Esophagus muscularis mucosa (tissue), 4 donors: ENCODE data around the gene NFIB. TPM values are rescaled to one million over a fixed set of nuclear protein-coding genes. Genes with fewer than 3 reads are reported as not detected.

Source experiments
- DNase-seq: peaks from one replicate; pipeline ENCODE4 v3.0.0-alpha.2; 2017; ENCODE audit errors: extremely low spot score
- H3K27ac ChIP-seq, 4 donors: fragments of 200-600 bp; sonication (generic); replicated peaks in 1 of 4; 1 replicate in 3 of 4; 2 replicates in 1 of 4; pipeline ENCODE4 v1.5.1; 2016 to 2019; ENCODE audit warnings: mild to moderate bottlenecking in 1 of 4
- H3K27me3 ChIP-seq, 4 donors: fragments of 200-600 bp; sonication (generic); one replicate each; pipeline versions ENCODE4 v1.5.1 to v1.6.0; 2016 to 2019
- H3K36me3 ChIP-seq, 4 donors: fragments of 200-600 bp; sonication (generic); one replicate each; pipeline ENCODE4 v1.5.1; 2016 to 2019
- H3K4me1 ChIP-seq, 4 donors: fragments of 200-600 bp; sonication (generic); one replicate each; pipeline ENCODE4 v1.5.1; 2016 to 2019
- H3K4me3 ChIP-seq, 4 donors: fragments of 200-600 bp; sonication (generic); 1 replicate in 2 of 4; 2 replicates in 2 of 4; pipeline ENCODE4 v1.5.1; 2016 to 2019; ENCODE audit warnings: mild to moderate bottlenecking in 4 of 4, moderate library complexity in 1 of 4
- H3K9me3 ChIP-seq, 4 donors: fragments of 200-600 bp; sonication (generic); 1 replicate in 3 of 4; 2 replicates in 1 of 4; pipeline ENCODE4 v1.5.1; 2016 to 2019
- CTCF ChIP-seq, 3 experiments: fragments of 200-600 bp in 2 of 3; fragments of 450-650 bp in 1 of 3; sonication (generic) in 2 of 3; IDR thresholded peaks; one replicate each; pipeline ENCODE4 v1.5.1; 2017 to 2019; ENCODE audit warnings: antibody characterized with exemption in 3 of 3, mild to moderate bottlenecking in 2 of 3, moderate library complexity in 1 of 3
- EP300 ChIP-seq: sonication (generic); formaldehyde crosslinking; IDR thresholded peaks from one replicate; pipeline ENCODE4 v1.6.1; 2017; ENCODE audit warnings: antibody characterized with exemption
- POLR2A ChIP-seq: fragments of 450-650 bp; IDR thresholded peaks from one replicate; pipeline ENCODE4 v1.6.1; 2017; ENCODE audit warnings: antibody characterized with exemption, moderate library complexity, mild to moderate bottlenecking, low read depth
- POLR2AphosphoS5 ChIP-seq, 2 donors: sonication (generic); formaldehyde crosslinking; IDR thresholded peaks; one replicate each; pipeline ENCODE4 v1.6.1; 2017; ENCODE audit warnings: antibody characterized with exemption in 2 of 2
- WGBS: methylation state at CpG from one replicate; pipeline ENCODE4 v1.1.5; 2018; 5-methylcytosine and 5-hydroxymethylcytosine counted together
- intact Hi-C: fragments of 100-400 bp; cut with DNase I; formaldehyde crosslinking; loops from one replicate; pipeline ENCODE4 v1.15.1; 2023
- total RNA-seq, 4 donors: library from RNA; depleted of rRNA; stranded (reverse); fragments of >200 nt; gene quantifications; one replicate each; pipeline versions ENCODE4 v1.1.0 to v1.2.1, GENCODE V29; 2016

Gene NFIB
- total RNA-seq, 4 donors from 2014 or later = 38.1 to 64.4 (median 55.8) TPM

- no peak for DNase-seq
- TF ChIP-seq POLR2AphosphoS5 (IDR thresholded peaks at IDR 0.05) (no peak), POLR2A (no peak), CTCF (IDR thresholded peaks at IDR 0.05) (no peak), EP300 (no peak)
- 64% methylated on average over 7 of the region's 7 CpGs for WGBS
- Histone ChIP-seq H3K4me3 (no peak overlapping the region), H3K4me1 (peaks cover 4 to 32% (median 27%) of the 10 kb centered on the region in 4 donors), H3K36me3 (no peaks in the 10 kb centered on the region), H3K27ac (peak overlapping the region in 2 of 4 donors; percentile 3), H3K27me3 (no peaks in the 10 kb centered on the region), H3K9me3 (no peaks in the 10 kb centered on the region)
- intact Hi-C loops = no loop called here
Measured at GRCh38 chr9:14263707-14264483, 50.0 kb downstream of the NFIB start.

GRCh38 chr9:14262827-14263226 is 51.1 kb downstream of the NFIB start:
- Histone ChIP-seq H3K36me3 (no peaks in the 10 kb centered on the region), H3K4me3 (no peak overlapping the region), H3K4me1 (peaks cover 15 to 42% (median 38%) of the 10 kb centered on the region in 4 donors), H3K9me3 (no peaks in the 10 kb centered on the region), H3K27ac (no peak overlapping the region), H3K27me3 (no peaks in the 10 kb centered on the region)
- TF ChIP-seq CTCF (IDR thresholded peaks at IDR 0.05) (no peak), POLR2AphosphoS5 (IDR thresholded peaks at IDR 0.05) (no peak), EP300 (no peak)
- WGBS = 76% methylated on average over 2 of the region's 2 CpGs
- DNase-seq = no peak
- intact Hi-C loops = no loop called here

GRCh38 chr9:14261616-14262015 is 52.3 kb downstream of the NFIB start:
- Histone ChIP-seq H3K4me3 (no peak overlapping the region), H3K36me3 (no peaks in the 10 kb centered on the region), H3K9me3 (no peaks in the 10 kb centered on the region), H3K4me1 (peaks cover 27 to 54% (median 50%) of the 10 kb centered on the region in 4 donors), H3K27me3 (no peaks in the 10 kb centered on the region), H3K27ac (no peak overlapping the region)
- intact Hi-C loops = no loop called here
- DNase-seq = no peak
- no peak for TF ChIP-seq EP300
- WGBS = 68% methylated on average over 2 of the region's 2 CpGs

GRCh38 chr9:14260101-14260500 is 53.8 kb downstream of the NFIB start:
- intact Hi-C loops = no loop called here
- Histone ChIP-seq H3K9me3 (no peaks in the 10 kb centered on the region), H3K27me3 (no peaks in the 10 kb centered on the region), H3K4me1 (peaks cover 41 to 66% (median 63%) of the 10 kb centered on the region in 4 donors), H3K36me3 (no peaks in the 10 kb centered on the region), H3K4me3 (no peak overlapping the region), H3K27ac (no peak overlapping the region)
- 84% methylated on average over 4 of the region's 4 CpGs for WGBS
- no peak for TF ChIP-seq POLR2A
- no peak for TF ChIP-seq POLR2AphosphoS5 (IDR thresholded peaks at IDR 0.05)
- TF ChIP-seq CTCF (IDR thresholded peaks at IDR 0.05) = no peak
- TF ChIP-seq EP300 = no peak
- DNase-seq = no peak

- H3K4me3 ChIP-seq = no peak overlapping the region
- H3K4me1 ChIP-seq = peaks cover 41 to 62% (median 57%) of the 10 kb centered on the region in 4 donors
- no peak for DNase-seq
- H3K27me3 ChIP-seq = no peaks in the 10 kb centered on the region
- intact Hi-C loops = loop anchor here (5.0 kb wide), 1 partner anchor 49 kb away; no protein-coding TSS in a partner anchor
- TF ChIP-seq EP300 (no peak), POLR2AphosphoS5 (IDR thresholded peaks at IDR 0.05) (no peak), POLR2A (no peak), CTCF (IDR thresholded peaks at IDR 0.05) (no peak)
- H3K9me3 ChIP-seq = no peaks in the 10 kb centered on the region
- H3K36me3 ChIP-seq = no peaks in the 10 kb centered on the region
- peak overlapping the region; percentile 13 to 73 (median 28) for H3K27ac ChIP-seq
- 42% methylated on average over 4 of the region's 4 CpGs for WGBS
Measured at GRCh38 chr9:14258660-14259239, 55.2 kb downstream of the NFIB start.
